ENCODE results near the gene TMEM151B. TPM values are rescaled to one million over a fixed set of nuclear protein-coding genes. Genes with fewer than 3 reads are reported as not detected.

TMEM151B gene
- total and polyA plus RNA-seq, 2 of the 13 experiments (the other 11 are each of a cell fraction or from before 2014, with no cell fraction given): not detected

- TF ChIP-seq GMEB2 (CRISPR knock-in tag; IDR thresholded peaks at IDR 0.05; ENCODE audit: low read depth) (no peak), ZNF432 (CRISPR knock-in tag; IDR thresholded peaks at IDR 0.05; ENCODE audit: borderline replicate concordance) (0 out of 2 replicates have a peak, but pooled peaks have one; percentile 44), TCF7L2 (IDR thresholded peaks at IDR 0.05; ENCODE audit: low read depth, low read length) (no peak), RBM22 (optimal IDR thresholded peaks at IDR 0.05; ENCODE audit: low read length) (peak; percentile 96), SUZ12 (IDR thresholded peaks at IDR 0.05; ENCODE audit: low read depth, low read length) (no peak), ZNF292 (CRISPR knock-in tag; IDR thresholded peaks at IDR 0.05; ENCODE audit: borderline replicate concordance, low read depth) (no peak), HOXA7 (CRISPR knock-in tag; IDR thresholded peaks at IDR 0.05) (no peak), ZBTB25 (CRISPR knock-in tag; IDR thresholded peaks at IDR 0.05) (no peak), CC2D1A (CRISPR knock-in tag; IDR thresholded peaks at IDR 0.05) (no peak), ZNF737 (CRISPR knock-in tag; IDR thresholded peaks at IDR 0.05; ENCODE audit: borderline replicate concordance) (no peak), PPARG (CRISPR knock-in tag; conservative IDR thresholded peaks at IDR 0.05) (no peak), ZNF614 (CRISPR knock-in tag; IDR thresholded peaks at IDR 0.05; ENCODE audit: borderline replicate concordance) (no peak), GFI1 (CRISPR knock-in tag; IDR thresholded peaks at IDR 0.05; ENCODE audit: borderline replicate concordance) (no peak), AKAP8 (CRISPR knock-in tag; IDR thresholded peaks at IDR 0.05) (peak; percentile 42; the same call in 1 of the 2 replicates), CBX5 (CRISPR knock-in tag; IDR thresholded peaks at IDR 0.05; ENCODE audit: borderline replicate concordance) (no peak), PREB (CRISPR knock-in tag; IDR thresholded peaks at IDR 0.05) (no peak), GATAD1 (CRISPR knock-in tag; IDR thresholded peaks at IDR 0.05) (no peak), ZNF609 (CRISPR knock-in tag; IDR thresholded peaks at IDR 0.05; ENCODE audit: borderline replicate concordance) (no peak), ZNF234 (CRISPR knock-in tag; conservative IDR thresholded peaks at IDR 0.05) (no peak), ATF7-NPFF (CRISPR knock-in tag; IDR thresholded peaks at IDR 0.05; ENCODE audit: low read depth) (0 out of 2 replicates have a peak, but pooled peaks have one; percentile 34), EED (CRISPR knock-in tag; IDR thresholded peaks at IDR 0.05) (no peak)
Observed at GRCh38 chr6:44254191-44255104, 15.8 kb upstream of the TMEM151B start (continued).

All from HepG2 (cell line).